ENCODE results near the gene LZTFL1.

Gene LZTFL1

GRCh38 chr3:45792516-45793172 is 49.3 kb downstream of the LZTFL1 start:
- no peak overlapping the region for H3K27ac ChIP-seq
- TF ChIP-seq ZFX (IDR thresholded peaks at IDR 0.05): no peak
- no peak for TF ChIP-seq CTCF (conservative IDR thresholded peaks at IDR 0.05)

- TF ChIP-seq ZFX (IDR thresholded peaks at IDR 0.05) (no peak), CTCF (conservative IDR thresholded peaks at IDR 0.05) (no peak)
- H3K27ac ChIP-seq: no peak overlapping the region
Observed at GRCh38 chr3:45792036-45792435, 49.9 kb downstream of the LZTFL1 start.

- H3K27ac ChIP-seq: no peak overlapping the region
- no peak for TF ChIP-seq CTCF (conservative IDR thresholded peaks at IDR 0.05)
- TF ChIP-seq ZFX (IDR thresholded peaks at IDR 0.05): no peak
Observed at GRCh38 chr3:45790596-45790995, 51.3 kb downstream of the LZTFL1 start.

- TF ChIP-seq CTCF (conservative IDR thresholded peaks at IDR 0.05): no peak
- TF ChIP-seq ZFX (IDR thresholded peaks at IDR 0.05): no peak
- no peak overlapping the region for H3K27ac ChIP-seq
Observed at GRCh38 chr3:45789235-45789812, 52.6 kb downstream of the LZTFL1 start.

- no peak overlapping the region for H3K27ac ChIP-seq
- no peak for TF ChIP-seq ZFX (IDR thresholded peaks at IDR 0.05)
- no peak for TF ChIP-seq CTCF (conservative IDR thresholded peaks at IDR 0.05)
Observed at GRCh38 chr3:45787551-45787950, 54.4 kb downstream of the LZTFL1 start.

- no peak for TF ChIP-seq ZFX (IDR thresholded peaks at IDR 0.05)
- no peak for TF ChIP-seq CTCF (conservative IDR thresholded peaks at IDR 0.05)
- H3K27ac ChIP-seq: no peak overlapping the region
Observed at GRCh38 chr3:45786801-45787495, 55.0 kb downstream of the LZTFL1 start.

GRCh38 chr3:45785605-45786150 is 56.2 kb downstream of the LZTFL1 start:
- no peak overlapping the region for H3K27ac ChIP-seq
- TF ChIP-seq CTCF (conservative IDR thresholded peaks at IDR 0.05) (no peak), ZFX (IDR thresholded peaks at IDR 0.05) (no peak)
